Osteoblast (primary cell): ENCODE results near the gene PTGES2. TPM values are rescaled to one million over a fixed set of nuclear protein-coding genes. Genes with fewer than 3 reads are reported as not detected.

Experiments
- DNase-seq: peaks from one replicate; pipeline ENCODE4 v3.0.0; 2011; ENCODE audit warnings: low spot score, mixed read lengths; ENCODE audit not compliant: insufficient read length; ENCODE audit errors: missing footprints
- H2AFZ ChIP-seq: 2 replicates; pipeline ENCODE4 v1.6.0; 2011; ENCODE audit warnings: mild to moderate bottlenecking, low read length
- H3K27ac ChIP-seq: 2 replicates; pipeline ENCODE4 v1.5.1; 2011; ENCODE audit warnings: mild to moderate bottlenecking, low read depth, low read length, moderate library complexity
- H3K27me3 ChIP-seq: 2 replicates; pipeline ENCODE4 v1.6.0; 2012; ENCODE audit warnings: mild to moderate bottlenecking, control low read depth, inconsistent platforms, low read length, moderate library complexity; ENCODE audit not compliant: insufficient read depth
- H3K36me3 ChIP-seq: 2 replicates; pipeline ENCODE4 v1.5.1; 2011; ENCODE audit warnings: mild to moderate bottlenecking, low read length, control low read depth, moderate library complexity; ENCODE audit not compliant: insufficient read depth
- H3K4me1 ChIP-seq: 2 replicates; pipeline ENCODE4 v1.5.1; 2011; ENCODE audit warnings: mild to moderate bottlenecking, low read length, control low read depth, moderate library complexity; ENCODE audit not compliant: insufficient read depth
- H3K4me2 ChIP-seq: 2 replicates; pipeline ENCODE4 v1.6.0; 2011; ENCODE audit warnings: mild to moderate bottlenecking, low read length; ENCODE audit not compliant: insufficient read depth
- H3K4me3 ChIP-seq: fragments of 200-600 bp; sonication (generic); 3 replicates; pipeline ENCODE4 v1.5.1; 2012; ENCODE audit warnings: mild to moderate bottlenecking, low read length, inconsistent platforms; ENCODE audit not compliant: insufficient read depth
- H3K79me2 ChIP-seq: 2 replicates; pipeline ENCODE4 v1.6.0; 2012; ENCODE audit warnings: mild to moderate bottlenecking, low read length, control low read depth, inconsistent platforms; ENCODE audit not compliant: insufficient read depth
- H3K9me3 ChIP-seq: 2 replicates; pipeline ENCODE4 v1.5.1; 2011; ENCODE audit warnings: low read depth, low read length, control low read depth
- H4K20me1 ChIP-seq: 2 replicates; pipeline ENCODE4 v1.6.0; 2012; ENCODE audit warnings: mild to moderate bottlenecking, low read length, control low read depth; ENCODE audit not compliant: insufficient read depth
- CTCF ChIP-seq: IDR thresholded peaks from 2 replicates; pipeline ENCODE4 v1.5.1; 2011; ENCODE audit warnings: mild to moderate bottlenecking, low read depth, low read length, moderate library complexity; ENCODE audit errors: extremely low read depth
- total RNA-seq: library from RNA; depleted of rRNA; stranded (reverse); fragments of >200 nt; gene quantifications from 2 replicates; pipeline ENCODE4 v1.2.3, GENCODE V29; 2012

PTGES2 gene
- total RNA-seq, 1 donor: 50.3 TPM

- peaks cover 6% of the 10 kb centered on the region for H3K79me2 ChIP-seq
- peaks cover 9% of the 10 kb centered on the region for H4K20me1 ChIP-seq
- H3K4me2 ChIP-seq: no peak overlapping the region
- no peaks in the 10 kb centered on the region for H3K4me1 ChIP-seq
- H3K9me3 ChIP-seq: no peaks in the 10 kb centered on the region
- no peak for TF ChIP-seq CTCF
- H3K27me3 ChIP-seq: no peaks in the 10 kb centered on the region
- no peak overlapping the region for H2AFZ ChIP-seq
- peaks cover 13% of the 10 kb centered on the region for H3K36me3 ChIP-seq
- H3K27ac ChIP-seq: no peak overlapping the region
- no peak overlapping the region for H3K4me3 ChIP-seq
- DNase-seq: peak; percentile 58
These were observed 7.3 kb downstream of the PTGES2 start for GRCh38 chr9:128120061-128120740.

GRCh38 chr9:128118971-128119665 lies 8.4 kb downstream of the PTGES2 start:
- H2AFZ ChIP-seq: no peak overlapping the region
- H3K36me3 ChIP-seq: peaks cover 5% of the 10 kb centered on the region
- no peak overlapping the region for H3K4me2 ChIP-seq
- no peaks in the 10 kb centered on the region for H3K79me2 ChIP-seq
- no peaks in the 10 kb centered on the region for H3K27me3 ChIP-seq
- no peaks in the 10 kb centered on the region for H3K4me1 ChIP-seq
- TF ChIP-seq CTCF: no peak
- DNase-seq: peak; percentile 65
- no peak overlapping the region for H3K4me3 ChIP-seq
- H3K27ac ChIP-seq: no peak overlapping the region
- H4K20me1 ChIP-seq: no peaks in the 10 kb centered on the region
- H3K9me3 ChIP-seq: no peaks in the 10 kb centered on the region

GRCh38 chr9:128118472-128118857 lies 9.1 kb downstream of the PTGES2 start:
- no peak overlapping the region for H2AFZ ChIP-seq
- peaks cover 5% of the 10 kb centered on the region for H3K36me3 ChIP-seq
- H3K4me2 ChIP-seq: peak overlapping the region; percentile 76

More at GRCh38 chr9:128118472-128118857, 9.1 kb downstream of the PTGES2 start:
- no peak overlapping the region for H3K27ac ChIP-seq
- no peak overlapping the region for H3K4me3 ChIP-seq
- no peaks in the 10 kb centered on the region for H3K27me3 ChIP-seq
- no peaks in the 10 kb centered on the region for H3K9me3 ChIP-seq
- no peak for TF ChIP-seq CTCF
- H3K79me2 ChIP-seq: no peaks in the 10 kb centered on the region
- H4K20me1 ChIP-seq: no peaks in the 10 kb centered on the region
- DNase-seq: peak; percentile 53
- H3K4me1 ChIP-seq: no peaks in the 10 kb centered on the region
